ENCODE results near the gene MUC12. TPM values are rescaled to one million over a fixed set of nuclear protein-coding genes. Genes with fewer than 3 reads are reported as not detected.

Gene MUC12
- total and polyA plus RNA-seq, 2 of the 8 experiments (the other 6 are each of a cell fraction or from before 2014, with no cell fraction given): 7.7 to 16.2 TPM

GRCh38 chr7:101066141-101066832, 96.9 kb downstream of the MUC12 start (continued):
- TF ChIP-seq CEBPB (IDR thresholded peaks at IDR 0.05; ENCODE audit: low read depth, low read length) (no peak), EP300 (IDR thresholded peaks at IDR 0.05; ENCODE audit: borderline replicate concordance in 1 of 2, low read depth in 2 of 2, low read length in 2 of 2) (no peak), E2F6 (IDR thresholded peaks at IDR 0.05) (no peak), SIRT6 (IDR thresholded peaks at IDR 0.05; ENCODE audit: low read length) (no peak), TEAD4 (IDR thresholded peaks at IDR 0.05; ENCODE audit: low read depth, low read length) (no peak), HDAC2 (IDR thresholded peaks at IDR 0.05; ENCODE audit: borderline replicate concordance in 1 of 2, low read depth in 2 of 2, low read length in 2 of 2) (no peak), SP1 (IDR thresholded peaks at IDR 0.05; ENCODE audit: low read depth, low read length) (no peak), SIN3A (conservative IDR thresholded peaks at IDR 0.05 in 1 of 2, IDR thresholded peaks at IDR 0.05 in 1 of 2; ENCODE audit: low read depth in 1 of 2, low read length in 2 of 2) (no peak), EGR1 (IDR thresholded peaks at IDR 0.05; ENCODE audit: borderline replicate concordance, low read depth, low read length) (no peak)
